ENCODE measurements around the gene ZNF846. TPM values are rescaled to one million over a fixed set of nuclear protein-coding genes. Genes with fewer than 3 reads are reported as not detected.

The ZNF846 gene
- total RNA-seq, 6 experiments from 2014 or later: 2.8 to 4.6 (median 4.0) TPM

Other genes starting within 250 kb of the ZNF846 start
- gene ZNF426, start 230.1 kb downstream of the ZNF846 start, total RNA-seq: 1 to 10 TPM; 2.3 to 4.4 (median 2.5) TPM
- gene ZNF121, start 184.2 kb downstream of the ZNF846 start, total RNA-seq: 10 to 100 TPM; 11.5 to 15.2 (median 12.4) TPM
- gene ZNF561, start 147.5 kb downstream of the ZNF846 start, total RNA-seq: 10 to 100 TPM; 11.4 to 19.4 (median 14.2) TPM
- 10 to 100 TPM; 10.6 to 14.6 (median 11.3) TPM for gene ZNF562, start 93.6 kb downstream of the ZNF846 start, total RNA-seq
- gene FBXL12, start 50.3 kb upstream of the ZNF846 start, total RNA-seq: 10 to 100 TPM in 4 of 6 experiments, 1 to 10 TPM in 2; 9.8 to 18.4 (median 10.9) TPM
- gene UBL5, start 59.2 kb upstream of the ZNF846 start, total RNA-seq: 100 to 1,000 TPM; 152 to 303 (median 168) TPM
- 10 to 100 TPM; 19.9 to 54.5 (median 24.8) TPM for gene PIN1, start 66.6 kb upstream of the ZNF846 start, total RNA-seq
- 10 to 100 TPM in 5 of 6 experiments, 1 to 10 TPM in 1; 3.8 to 72.5 (median 31.8) TPM for gene OLFM2, start 167.8 kb upstream of the ZNF846 start, total RNA-seq
- gene COL5A3, start 241.8 kb upstream of the ZNF846 start, total RNA-seq: 10 to 100 TPM in 2 of 6 experiments, 1 to 10 TPM in 4; 3.3 to 20.2 (median 9.4) TPM
- not detected for gene RDH8, start 244.7 kb upstream of the ZNF846 start, total RNA-seq

All from right lobe of liver (tissue), 5 donors.